Pulmonary artery endothelial cell (primary cell): ENCODE results near the gene TLR9. TPM values are rescaled to one million over a fixed set of nuclear protein-coding genes. Genes with fewer than 3 reads are reported as not detected.

Source experiments
- DNase-seq: peaks from one replicate; pipeline ENCODE4 v3.0.0-alpha.2; 2011; ENCODE audit warnings: low read depth, low spot score
- total RNA-seq: library from RNA; depleted of rRNA; stranded (reverse); fragments of >200 nt; gene quantifications from 2 replicates; pipeline ENCODE4 v1.2.3, GENCODE V29; 2014

The TLR9 gene
- total RNA-seq, 1 donor from 2014 or later, result not detected

GRCh38 chr3:52248165-52248541, 22.7 kb upstream of the TLR9 start:
- no peak for DNase-seq

GRCh38 chr3:52247409-52248164, 22.1 kb upstream of the TLR9 start:
- no peak for DNase-seq

GRCh38 chr3:52246728-52247408, 21.4 kb upstream of the TLR9 start:
- DNase-seq, result no peak

- no peak for DNase-seq
Observed at GRCh38 chr3:52246264-52246620, 20.8 kb upstream of the TLR9 start.

- DNase-seq, result no peak
Observed at GRCh38 chr3:52245322-52246263, 20.1 kb upstream of the TLR9 start, which contains the start of gene PPM1M. Gene PPM1M (plus strand): TSS chr3:52245759. CDS start chr3:52245825, 66 bp downstream.

- DNase-seq, result no peak
Observed at GRCh38 chr3:52243791-52244628, 18.6 kb upstream of the TLR9 start.

GRCh38 chr3:52242039-52242438, 16.6 kb upstream of the TLR9 start:
- DNase-seq, result no peak

GRCh38 chr3:52240886-52241370, 15.5 kb upstream of the TLR9 start:
- DNase-seq, result no peak

GRCh38 chr3:52240059-52240885, 14.8 kb upstream of the TLR9 start:
- no peak for DNase-seq

GRCh38 chr3:52238761-52239701, 13.6 kb upstream of the TLR9 start, which contains the start of gene TWF2:
Gene TWF2 (minus strand): TSS chr3:52239158. CDS start chr3:52239016, 142 bp downstream.
- DNase-seq, result no peak

- no peak for DNase-seq
Observed at GRCh38 chr3:52238193-52238760, 12.8 kb upstream of the TLR9 start.

- no peak for DNase-seq
Observed at GRCh38 chr3:52237657-52238172, 12.3 kb upstream of the TLR9 start.

- no peak for DNase-seq
Observed at GRCh38 chr3:52237006-52237656, 11.7 kb upstream of the TLR9 start.

GRCh38 chr3:52236424-52236886, 11.0 kb upstream of the TLR9 start:
- no peak for DNase-seq

GRCh38 chr3:52234516-52235447, 9.3 kb upstream of the TLR9 start:
- DNase-seq, result no peak

- DNase-seq, result no peak
Observed at GRCh38 chr3:52233968-52234367, 8.5 kb upstream of the TLR9 start.
